NCI-H460 (cell line): ENCODE results near the gene DCHS2. TPM values are rescaled to one million over a fixed set of nuclear protein-coding genes. Genes with fewer than 3 reads are reported as not detected.

Source experiments
- DNase-seq: peaks from one replicate; pipeline ENCODE4 v3.0.0-alpha.2; 2016; ENCODE audit warnings: low read depth; ENCODE audit errors: extremely low read depth
- total RNA-seq: library from RNA; depleted of rRNA; stranded (reverse); fragments of >200 nt; shearing (Covaris generic); gene quantifications from 2 replicates; pipeline ENCODE4 v1.2.3, GENCODE V29; 2014

DCHS2 gene
- total RNA-seq, 1 experiment from 2014 or later = 0.12 TPM

GRCh38 chr4:154329939-154330338, 161.7 kb downstream of the DCHS2 start:
- DNase-seq = no peak

- peak; percentile 12 for DNase-seq
These were observed 162.2 kb downstream of the DCHS2 start for GRCh38 chr4:154329268-154329868.

GRCh38 chr4:154328030-154328429, 163.6 kb downstream of the DCHS2 start:
- no peak for DNase-seq

GRCh38 chr4:154320521-154320920, 171.1 kb downstream of the DCHS2 start:
- DNase-seq = no peak

- DNase-seq = no peak
These were observed 171.9 kb downstream of the DCHS2 start for GRCh38 chr4:154319736-154320135.

- DNase-seq = no peak
These were observed 174.2 kb downstream of the DCHS2 start for GRCh38 chr4:154317201-154317999.

- no peak for DNase-seq
These were observed 175.9 kb downstream of the DCHS2 start for GRCh38 chr4:154315741-154316140.

- DNase-seq = peak; percentile 7
These were observed 177.4 kb downstream of the DCHS2 start for GRCh38 chr4:154314248-154314647.

- no peak for DNase-seq
These were observed 178.5 kb downstream of the DCHS2 start for GRCh38 chr4:154313004-154313585.

GRCh38 chr4:154312246-154312645, 179.4 kb downstream of the DCHS2 start:
- DNase-seq = no peak

GRCh38 chr4:154310578-154310977, 181.0 kb downstream of the DCHS2 start:
- no peak for DNase-seq

- DNase-seq = no peak
These were observed 183.4 kb downstream of the DCHS2 start for GRCh38 chr4:154308207-154308606.

- no peak for DNase-seq
These were observed 184.1 kb downstream of the DCHS2 start for GRCh38 chr4:154307451-154307850.

GRCh38 chr4:154305616-154306015, 186.0 kb downstream of the DCHS2 start:
- DNase-seq = no peak

GRCh38 chr4:154304679-154305078, 186.9 kb downstream of the DCHS2 start:
- no peak for DNase-seq

- DNase-seq = no peak
These were observed 196.8 kb downstream of the DCHS2 start for GRCh38 chr4:154294652-154295350.

- DNase-seq = no peak
These were observed 198.2 kb downstream of the DCHS2 start for GRCh38 chr4:154293427-154293826.

- no peak for DNase-seq
These were observed 199.0 kb downstream of the DCHS2 start for GRCh38 chr4:154292589-154292988.

GRCh38 chr4:154277172-154277571, 214.4 kb downstream of the DCHS2 start:
- no peak for DNase-seq

- DNase-seq = no peak
These were observed 215.1 kb downstream of the DCHS2 start for GRCh38 chr4:154276496-154276895.

GRCh38 chr4:154254999-154255398, 236.6 kb downstream of the DCHS2 start:
- DNase-seq = no peak
